IMR-90 (cell line): ENCODE results near the gene IREB2. TPM values are rescaled to one million over a fixed set of nuclear protein-coding genes. Genes with fewer than 3 reads are reported as not detected.

Experiments used
- ATAC-seq: fragments of 200-7000 bp; cut with Tn5 transposase; 2 replicates; pipeline ENCODE4 v1.9.1; 2020; ENCODE audit warnings: low read depth, mild to moderate bottlenecking, moderate library complexity
- BruUV-seq: library from RNA; stranded (reverse); fragments of 400-500 nt; replicated peaks from 2 replicates; lab custom pipeline; 2021; lab: Mats Ljungman, UMichigan
- CTCF ChIA-PET: fragments of 300-600 bp; formaldehyde crosslinking; extraction: SDS; loops from one replicate; lab custom pipeline; 2021; ENCODE audit warnings: antibody characterized with exemption; lab: Yijun Ruan, JAX
- POLR2A ChIA-PET: fragments of 300-600 bp; sonication (Branson Sonifier 250); formaldehyde crosslinking; loops from one replicate; lab custom pipeline; 2022; ENCODE audit warnings: antibody characterized with exemption; ENCODE audit not compliant: unreplicated experiment; lab: Charles Lee
- DNase-seq: peaks from one replicate; pipeline ENCODE4 v3.0.0; 2013
- H2AFZ ChIP-seq: replicated peaks from 2 replicates; pipeline ENCODE3; 2013; ENCODE audit warnings: low read length, mild to moderate bottlenecking; ENCODE audit not compliant: poor library complexity
- H2AK5ac ChIP-seq: 2 replicates; pipeline ENCODE4 v1.6.1; 2013; ENCODE audit warnings: low read depth, low read length, inconsistent platforms
- H2AK9ac ChIP-seq: replicated peaks from 2 replicates; pipeline ENCODE3; 2013; ENCODE audit warnings: mild to moderate bottlenecking, low read depth, low read length, moderate library complexity; ENCODE audit not compliant: poor library complexity
- H2BK120ac ChIP-seq: 2 replicates; pipeline ENCODE4 v1.6.1; 2013; ENCODE audit warnings: low read depth, low read length, inconsistent platforms
- H2BK15ac ChIP-seq: 3 replicates; pipeline ENCODE4 v1.6.1; 2013; ENCODE audit warnings: low read depth, low read length, inconsistent platforms
- H2BK20ac ChIP-seq: 2 replicates; pipeline ENCODE4 v1.6.1; 2013; ENCODE audit warnings: low read depth, mild to moderate bottlenecking, inconsistent platforms, low read length, moderate library complexity
- H2BK5ac ChIP-seq: 2 replicates; pipeline ENCODE4 v1.6.1; 2013; ENCODE audit warnings: mild to moderate bottlenecking, low read depth, low read length, inconsistent platforms; ENCODE audit not compliant: poor library complexity, severe bottlenecking
- H3K14ac ChIP-seq: replicated peaks from 2 replicates; pipeline ENCODE4 v1.6.1; 2013; ENCODE audit warnings: low read depth, low read length, inconsistent platforms
- H3K18ac ChIP-seq: 2 replicates; pipeline ENCODE4 v1.6.1; 2013; ENCODE audit warnings: low read depth, low read length, control low read depth
- H3K23ac ChIP-seq: 2 replicates; pipeline ENCODE4 v1.6.1; 2013; ENCODE audit warnings: low read depth, low read length, inconsistent platforms
- H3K27ac ChIP-seq: 2 replicates; pipeline ENCODE4 v1.5.1; 2013; ENCODE audit warnings: mild to moderate bottlenecking, control low read depth, low read length; ENCODE audit not compliant: insufficient read depth
- H3K27me3 ChIP-seq: 2 replicates; pipeline ENCODE4 v1.6.1; 2013; ENCODE audit warnings: low read length; ENCODE audit not compliant: control insufficient read depth, insufficient read depth
- H3K36me3 ChIP-seq: 2 replicates; pipeline ENCODE4 v1.6.1; 2013; ENCODE audit warnings: low read length, mixed read lengths; ENCODE audit not compliant: control insufficient read depth, insufficient read depth
- H3K4ac ChIP-seq: 2 replicates; pipeline ENCODE4 v1.6.1; 2013; ENCODE audit warnings: low read depth, low read length, inconsistent platforms
- H3K4me1 ChIP-seq: 2 replicates; pipeline ENCODE4 v1.6.1; 2013; ENCODE audit warnings: low read length, mixed read lengths; ENCODE audit not compliant: control insufficient read depth, insufficient read depth
- H3K4me2 ChIP-seq: 2 replicates; pipeline ENCODE4 v1.6.1; 2013; ENCODE audit warnings: low read depth, mild to moderate bottlenecking, control low read depth, low read length, moderate library complexity
- H3K4me3 ChIP-seq: 2 replicates; pipeline ENCODE4 v1.5.1; 2013; ENCODE audit warnings: low read depth, mild to moderate bottlenecking, control low read depth, low read length, moderate library complexity; ENCODE audit not compliant: insufficient read depth
- H3K56ac ChIP-seq: 2 replicates; pipeline ENCODE4 v1.6.1; 2013; ENCODE audit warnings: low read length, inconsistent platforms; ENCODE audit not compliant: insufficient read depth; ENCODE audit errors: extremely low read depth
- H3K79me1 ChIP-seq, 2 experiments: 2 replicates each; pipeline ENCODE4 v1.6.1; 2013; ENCODE audit warnings: low read length in 2 of 2, inconsistent platforms in 1 of 2, low read depth in 1 of 2
- H3K9ac ChIP-seq: 2 replicates; pipeline ENCODE4 v1.6.1; 2013; ENCODE audit warnings: low read depth, low read length, control low read depth
- H3K9me1 ChIP-seq: 2 replicates; pipeline ENCODE4 v1.6.1; 2013; ENCODE audit warnings: low read length, inconsistent platforms; ENCODE audit not compliant: insufficient read depth
- H3K9me3 ChIP-seq: 2 replicates; pipeline ENCODE4 v1.6.1; 2013; ENCODE audit warnings: low read length; ENCODE audit not compliant: control insufficient read depth, insufficient read depth
- H4K20me1 ChIP-seq: 2 replicates; pipeline ENCODE4 v1.6.1; 2013; ENCODE audit warnings: low read length, inconsistent platforms; ENCODE audit not compliant: insufficient read depth
- H4K5ac ChIP-seq: 2 replicates; pipeline ENCODE4 v1.6.1; 2013; ENCODE audit warnings: mild to moderate bottlenecking, low read depth, low read length, control low read depth
- H4K8ac ChIP-seq, 2 experiments: 2 replicates each; pipeline ENCODE4 v1.6.1; 2013; ENCODE audit warnings: low read depth in 2 of 2, low read length in 2 of 2, control low read depth in 1 of 2, inconsistent platforms in 1 of 2
- H4K91ac ChIP-seq: 2 replicates; pipeline ENCODE4 v1.6.1; 2013; ENCODE audit warnings: low read depth, low read length, inconsistent platforms; ENCODE audit not compliant: insufficient read depth
- BHLHE40 ChIP-seq: fragments of 150-350 bp; IDR thresholded peaks from 2 replicates; pipeline ENCODE4 v1.6.1; 2016; ENCODE audit warnings: mild to moderate bottlenecking, low read depth, low read length
- CEBPB ChIP-seq: IDR thresholded peaks from 2 replicates; pipeline ENCODE4 v1.6.1; 2012; ENCODE audit warnings: low read depth, low read length, improper control_type of control experiment
- CHD1 ChIP-seq: IDR thresholded peaks from 2 replicates; pipeline ENCODE4 v1.6.1; 2012; ENCODE audit warnings: low read depth, low read length, improper control_type of control experiment
- FOS ChIP-seq: fragments of 150-350 bp; IDR thresholded peaks from 2 replicates; pipeline ENCODE4 v1.6.1; 2016; ENCODE audit warnings: low read depth, low read length
- MAFK ChIP-seq: IDR thresholded peaks from 2 replicates; pipeline ENCODE4 v1.6.1; 2012; ENCODE audit warnings: low read depth, low read length, improper control_type of control experiment
- MAZ ChIP-seq: IDR thresholded peaks from 2 replicates; pipeline ENCODE4 v1.6.1; 2012; ENCODE audit warnings: low read depth, mild to moderate bottlenecking, low read length, improper control_type of control experiment, moderate library complexity, borderline replicate concordance
- MXI1 ChIP-seq: IDR thresholded peaks from 2 replicates; pipeline ENCODE4 v1.6.1; 2012; ENCODE audit warnings: low read depth, mild to moderate bottlenecking, low read length, moderate library complexity, borderline replicate concordance
- NFE2L2 ChIP-seq: fragments of 150-350 bp; IDR thresholded peaks from 2 replicates; pipeline ENCODE4 v1.6.1; 2016; ENCODE audit warnings: low read depth, mild to moderate bottlenecking, low read length
- POLR2A ChIP-seq: IDR thresholded peaks from 2 replicates; pipeline ENCODE4 v1.6.1; 2012; ENCODE audit warnings: mild to moderate bottlenecking, low read depth, low read length
- RAD21 ChIP-seq: IDR thresholded peaks from 2 replicates; pipeline ENCODE4 v1.6.1; 2012; ENCODE audit warnings: low read length, improper control_type of control experiment
- RCOR1 ChIP-seq: IDR thresholded peaks from 2 replicates; pipeline ENCODE4 v1.6.1; 2012; ENCODE audit warnings: mild to moderate bottlenecking, low read length, improper control_type of control experiment; ENCODE audit not compliant: insufficient replicate concordance
- RFX5 ChIP-seq: IDR thresholded peaks from 2 replicates; pipeline ENCODE4 v1.8.0; 2012; ENCODE audit warnings: low read depth, mild to moderate bottlenecking, low read length, moderate library complexity
- SMC3 ChIP-seq: fragments of 150-350 bp; IDR thresholded peaks from 2 replicates; pipeline ENCODE4 v1.6.1; 2016; ENCODE audit warnings: low read depth, mild to moderate bottlenecking, antibody characterized with exemption, low read length, moderate library complexity
- WGBS, 2 experiments: methylation state at CpG; one replicate each; pipeline versions ENCODE4 v1.1.5 to v1.1.7; 2013; ENCODE audit warnings: missing lambda C conversion rate in 2 of 2; ENCODE audit not compliant: insufficient read length in 1 of 2; ENCODE audit errors: extremely low coverage in 2 of 2; 5-methylcytosine and 5-hydroxymethylcytosine counted together
- dilution Hi-C: fragments of 300-500 bp; cut with HindIII; formaldehyde crosslinking; loops from one replicate; pipeline ENCODE4 v1.14.3; 2018; ENCODE audit warnings: low sequenced_read_pairs; ENCODE audit not compliant: unreplicated experiment
- in situ Hi-C: fragments of 300-500 bp; cut with MboI; formaldehyde crosslinking; loops from 3 replicates; pipeline ENCODE4 v1.14.3; 2019; ENCODE audit warnings: low sequenced_read_pairs, inconsistent platforms, mixed read lengths
- intact Hi-C: fragments of 100-400 bp; cut with micrococcal nuclease; formaldehyde crosslinking; loops from 2 replicates; pipeline ENCODE4 v1.10.0; 2022
- polyA plus RNA-seq, 3 experiments: library from polyadenylated mRNA; depleted of rRNA; stranded (reverse); fragments of >200 nt; gene quantifications; 2 replicates each; pipeline ENCODE4 v1.2.3, GENCODE V29; 2012; ENCODE audit warnings: low replicate concordance in 1 of 3
- total RNA-seq: library from RNA; depleted of rRNA; stranded (reverse); fragments of >200 nt; gene quantifications from 2 replicates; pipeline ENCODE4 v1.2.3, GENCODE V29; 2012
- TF ChIP-seq, protein P1 (sequence below): fragments of 150-350 bp; IDR thresholded peaks from 2 replicates; pipeline ENCODE4 v1.6.1; 2017; ENCODE audit warnings: mild to moderate bottlenecking, antibody characterized with exemption, low read length, low read depth
- TF ChIP-seq, protein P2 (sequence below): fragments of 150-350 bp; IDR thresholded peaks from 2 replicates; pipeline ENCODE4 v1.6.1; 2016; ENCODE audit warnings: low read depth, mild to moderate bottlenecking, low read length, moderate library complexity, borderline replicate concordance
- TF ChIP-seq, protein P3 (sequence below): conservative IDR thresholded peaks from 2 replicates; pipeline ENCODE4 v1.5.1; 2012; ENCODE audit warnings: mild to moderate bottlenecking, low read depth, low read length, improper control_type of control experiment

Gene IREB2
- total and polyA plus RNA-seq, 2 of the 4 experiments (the other 2 are of a cell fraction): 12.2 to 13.5 TPM

GRCh38 chr15:78445875-78446274 is 7.9 kb downstream of the IREB2 start:
- Histone ChIP-seq H2BK120ac (no peak overlapping the region), H2AK9ac (no peak overlapping the region), H3K27ac (no peak overlapping the region), H3K4ac (no peak overlapping the region), H3K9me3 (no peaks in the 10 kb centered on the region), H4K20me1 (peaks cover 71% of the 10 kb centered on the region), H3K56ac (no peak overlapping the region), H4K8ac (no peak overlapping the region), H3K23ac (no peak overlapping the region), H3K9ac (no peak overlapping the region), H3K18ac (no peak overlapping the region), H2AFZ (no peak overlapping the region), H3K79me1 (peaks cover 28 to 72% of the 10 kb centered on the region in 2 experiments), H3K27me3 (no peaks in the 10 kb centered on the region), H2BK20ac (no peak overlapping the region), H3K4me3 (no peak overlapping the region), H2AK5ac (no peak overlapping the region), H3K14ac (no peak overlapping the region), H3K4me2 (no peak overlapping the region), H3K4me1 (peaks cover 10% of the 10 kb centered on the region), H3K9me1 (peaks cover 10% of the 10 kb centered on the region; the same call in 1 of the 2 replicates), H3K36me3 (peaks cover 24% of the 10 kb centered on the region), H2BK5ac (no peak overlapping the region), H2BK15ac (no peak overlapping the region), H4K5ac (no peak overlapping the region), H4K91ac (no peak overlapping the region)
- no peak for DNase-seq
- BruUV-seq: no TSS peak
- in situ Hi-C loops (loop anchor here (25.0 kb wide), 1 partner anchor 484 kb away; no protein-coding TSS in a partner anchor), intact Hi-C loops (no loop called here), dilution Hi-C loops (no loop called here)
- no peak for TF ChIP-seq RFX5
- TF ChIP-seq RCOR1: no peak
- TF ChIP-seq NFE2L2: no peak
- TF ChIP-seq CHD1: no peak
- TF ChIP-seq, protein P1, sequence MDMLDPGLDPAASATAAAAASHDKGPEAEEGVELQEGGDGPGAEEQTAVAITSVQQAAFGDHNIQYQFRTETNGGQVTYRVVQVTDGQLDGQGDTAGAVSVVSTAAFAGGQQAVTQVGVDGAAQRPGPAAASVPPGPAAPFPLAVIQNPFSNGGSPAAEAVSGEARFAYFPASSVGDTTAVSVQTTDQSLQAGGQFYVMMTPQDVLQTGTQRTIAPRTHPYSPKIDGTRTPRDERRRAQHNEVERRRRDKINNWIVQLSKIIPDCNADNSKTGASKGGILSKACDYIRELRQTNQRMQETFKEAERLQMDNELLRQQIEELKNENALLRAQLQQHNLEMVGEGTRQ: no peak
- TF ChIP-seq BHLHE40: no peak
- TF ChIP-seq MAFK: no peak
- TF ChIP-seq, protein P2, sequence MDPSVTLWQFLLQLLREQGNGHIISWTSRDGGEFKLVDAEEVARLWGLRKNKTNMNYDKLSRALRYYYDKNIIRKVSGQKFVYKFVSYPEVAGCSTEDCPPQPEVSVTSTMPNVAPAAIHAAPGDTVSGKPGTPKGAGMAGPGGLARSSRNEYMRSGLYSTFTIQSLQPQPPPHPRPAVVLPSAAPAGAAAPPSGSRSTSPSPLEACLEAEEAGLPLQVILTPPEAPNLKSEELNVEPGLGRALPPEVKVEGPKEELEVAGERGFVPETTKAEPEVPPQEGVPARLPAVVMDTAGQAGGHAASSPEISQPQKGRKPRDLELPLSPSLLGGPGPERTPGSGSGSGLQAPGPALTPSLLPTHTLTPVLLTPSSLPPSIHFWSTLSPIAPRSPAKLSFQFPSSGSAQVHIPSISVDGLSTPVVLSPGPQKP: no peak
- no peak for TF ChIP-seq FOS
- TF ChIP-seq RAD21: no peak
- TF ChIP-seq POLR2A: no peak
- TF ChIP-seq MXI1: no peak
- TF ChIP-seq SMC3: no peak
- TF ChIP-seq MAZ: no peak
- TF ChIP-seq CEBPB: no peak
- TF ChIP-seq, protein P3, sequence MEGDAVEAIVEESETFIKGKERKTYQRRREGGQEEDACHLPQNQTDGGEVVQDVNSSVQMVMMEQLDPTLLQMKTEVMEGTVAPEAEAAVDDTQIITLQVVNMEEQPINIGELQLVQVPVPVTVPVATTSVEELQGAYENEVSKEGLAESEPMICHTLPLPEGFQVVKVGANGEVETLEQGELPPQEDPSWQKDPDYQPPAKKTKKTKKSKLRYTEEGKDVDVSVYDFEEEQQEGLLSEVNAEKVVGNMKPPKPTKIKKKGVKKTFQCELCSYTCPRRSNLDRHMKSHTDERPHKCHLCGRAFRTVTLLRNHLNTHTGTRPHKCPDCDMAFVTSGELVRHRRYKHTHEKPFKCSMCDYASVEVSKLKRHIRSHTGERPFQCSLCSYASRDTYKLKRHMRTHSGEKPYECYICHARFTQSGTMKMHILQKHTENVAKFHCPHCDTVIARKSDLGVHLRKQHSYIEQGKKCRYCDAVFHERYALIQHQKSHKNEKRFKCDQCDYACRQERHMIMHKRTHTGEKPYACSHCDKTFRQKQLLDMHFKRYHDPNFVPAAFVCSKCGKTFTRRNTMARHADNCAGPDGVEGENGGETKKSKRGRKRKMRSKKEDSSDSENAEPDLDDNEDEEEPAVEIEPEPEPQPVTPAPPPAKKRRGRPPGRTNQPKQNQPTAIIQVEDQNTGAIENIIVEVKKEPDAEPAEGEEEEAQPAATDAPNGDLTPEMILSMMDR: no peak
- ChIA-PET CTCF (no interaction called here), POLR2A (no interaction called here)
- no CpG with 5 or more reads among the region's 2 CpGs for WGBS, 2 experiments
- no peak for ATAC-seq
